Peyer's patch (tissue), 4 donors: ENCODE measurements around the gene PGAP6.
"Not testable (repeated sequence)": the region's sequence is repeated elsewhere in the genome, so short reads cannot be mapped to it uniquely, and the experiment has no call there.

Experiments used
- POLR2A ChIP-seq, 2 donors: fragments of 450-650 bp; IDR thresholded peaks; one replicate each; pipeline ENCODE4 v1.5.1; 2017; ENCODE audit warnings: antibody characterized with exemption in 2 of 2, mild to moderate bottlenecking in 2 of 2, moderate library complexity in 2 of 2
- TF ChIP-seq, protein P1 (sequence below), 6 experiments: fragments of 450-650 bp in 4 of 6; fragments of 200-600 bp in 2 of 6; sonication (generic) in 1 of 6; IDR thresholded peaks; one replicate each; pipeline ENCODE4 v1.5.1; 2017 to 2019; ENCODE audit warnings: antibody characterized with exemption in 6 of 6, mild to moderate bottlenecking in 3 of 6, moderate library complexity in 1 of 6

DNA sequence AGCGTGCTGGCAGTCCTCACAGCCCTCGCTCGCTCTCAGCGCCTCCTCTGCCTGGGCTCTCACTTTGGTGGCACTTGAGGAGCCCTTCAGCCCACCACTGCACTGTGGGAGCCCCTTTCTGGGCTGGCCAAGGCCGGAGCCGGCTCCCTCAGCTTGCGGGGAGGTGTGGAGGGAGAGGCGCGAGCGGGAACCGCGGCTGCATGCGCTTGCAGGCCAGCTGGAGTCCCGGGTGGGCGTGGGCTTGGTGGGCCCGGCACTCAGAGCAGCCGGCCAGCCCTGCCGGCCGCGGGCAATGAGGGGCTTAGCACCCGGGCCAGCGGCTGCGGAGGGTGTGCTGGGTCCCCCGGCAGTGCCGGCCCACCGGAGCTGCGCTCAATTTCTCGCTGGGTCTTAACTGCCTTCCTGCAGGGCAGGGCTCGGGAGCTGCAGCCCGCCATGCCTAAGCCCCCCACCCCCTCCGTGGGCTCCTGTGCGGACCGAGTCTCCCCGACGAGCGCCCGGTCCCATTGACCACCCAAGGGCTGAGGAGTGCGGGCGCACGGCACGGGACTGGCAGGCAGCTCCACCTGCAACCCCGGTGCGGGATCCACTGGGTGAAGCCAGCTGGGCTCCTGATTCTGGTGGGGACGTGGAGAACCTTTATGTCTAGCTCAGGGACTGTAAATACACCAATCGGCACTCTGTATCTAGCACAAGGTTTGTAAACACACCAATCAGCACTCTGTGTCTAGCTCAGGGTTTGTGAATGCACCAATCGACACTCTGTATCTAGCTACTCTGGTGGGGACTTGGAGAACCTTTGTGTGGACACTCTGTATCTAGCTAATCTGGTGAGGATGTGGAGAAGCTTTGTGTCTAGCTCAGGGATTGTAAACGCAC, 40.4 kb downstream of the PGAP6 start:
- TF ChIP-seq, protein P1, sequence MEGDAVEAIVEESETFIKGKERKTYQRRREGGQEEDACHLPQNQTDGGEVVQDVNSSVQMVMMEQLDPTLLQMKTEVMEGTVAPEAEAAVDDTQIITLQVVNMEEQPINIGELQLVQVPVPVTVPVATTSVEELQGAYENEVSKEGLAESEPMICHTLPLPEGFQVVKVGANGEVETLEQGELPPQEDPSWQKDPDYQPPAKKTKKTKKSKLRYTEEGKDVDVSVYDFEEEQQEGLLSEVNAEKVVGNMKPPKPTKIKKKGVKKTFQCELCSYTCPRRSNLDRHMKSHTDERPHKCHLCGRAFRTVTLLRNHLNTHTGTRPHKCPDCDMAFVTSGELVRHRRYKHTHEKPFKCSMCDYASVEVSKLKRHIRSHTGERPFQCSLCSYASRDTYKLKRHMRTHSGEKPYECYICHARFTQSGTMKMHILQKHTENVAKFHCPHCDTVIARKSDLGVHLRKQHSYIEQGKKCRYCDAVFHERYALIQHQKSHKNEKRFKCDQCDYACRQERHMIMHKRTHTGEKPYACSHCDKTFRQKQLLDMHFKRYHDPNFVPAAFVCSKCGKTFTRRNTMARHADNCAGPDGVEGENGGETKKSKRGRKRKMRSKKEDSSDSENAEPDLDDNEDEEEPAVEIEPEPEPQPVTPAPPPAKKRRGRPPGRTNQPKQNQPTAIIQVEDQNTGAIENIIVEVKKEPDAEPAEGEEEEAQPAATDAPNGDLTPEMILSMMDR (IDR thresholded peaks at IDR 0.05): not testable (repeated sequence)
- TF ChIP-seq POLR2A (IDR thresholded peaks at IDR 0.05): not testable (repeated sequence)
